Panc1 (cell line): ENCODE results near the gene UBAP2. TPM values are rescaled to one million over a fixed set of nuclear protein-coding genes. Genes with fewer than 3 reads are reported as not detected.

Source experiments
- ATAC-seq: fragments of 200-7000 bp; cut with Tn5 transposase; 2 replicates; pipeline ENCODE4 v1.9.1; 2020; ENCODE audit warnings: mild to moderate bottlenecking, moderate library complexity
- BruUV-seq: library from RNA; stranded (reverse); fragments of 400-500 nt; replicated peaks from 2 replicates; lab custom pipeline; 2021; lab: Mats Ljungman, UMichigan
- CTCF ChIA-PET: fragments of 300-600 bp; sonication (Branson Sonifier 250); formaldehyde crosslinking; loops from one replicate; lab custom pipeline; 2022; ENCODE audit warnings: antibody characterized with exemption; lab: Charles Lee
- POLR2A ChIA-PET: fragments of 300-600 bp; sonication (Branson Sonifier 250); formaldehyde crosslinking; loops from one replicate; lab custom pipeline; 2022; ENCODE audit warnings: antibody characterized with exemption; lab: Charles Lee
- DNase-seq: peaks from one replicate; pipeline ENCODE4 v3.0.0-alpha.2; 2010; ENCODE audit warnings: low read depth, low spot score
- H3K27ac ChIP-seq: 2 replicates; pipeline ENCODE4 v1.5.1; 2011; ENCODE audit warnings: mild to moderate bottlenecking, low read length, inconsistent platforms
- H3K27me3 ChIP-seq: fragments of 200-500 bp; sonication (Bioruptor generic); 2 replicates; pipeline ENCODE4 v1.6.0; 2014; ENCODE audit warnings: low read length, inconsistent platforms; ENCODE audit not compliant: control insufficient read depth, insufficient read depth
- H3K36me3 ChIP-seq: fragments of 200-500 bp; sonication (Bioruptor generic); 2 replicates; pipeline ENCODE4 v1.5.1; 2014; ENCODE audit warnings: inconsistent platforms, mild to moderate bottlenecking, low read length, moderate library complexity; ENCODE audit not compliant: control insufficient read depth, insufficient read depth
- H3K4me1 ChIP-seq: 2 replicates; pipeline ENCODE4 v1.5.1; 2011; ENCODE audit warnings: inconsistent platforms, mild to moderate bottlenecking, low read length, moderate library complexity; ENCODE audit not compliant: control insufficient read depth, insufficient read depth
- H3K4me3 ChIP-seq, 2 experiments: 2 replicates each; pipeline ENCODE4 v1.5.1; 2011 to 2012; ENCODE audit warnings: low read depth in 2 of 2, low read length in 2 of 2, mild to moderate bottlenecking in 2 of 2, inconsistent platforms in 1 of 2, moderate library complexity in 1 of 2
- H3K9me3 ChIP-seq: fragments of 200-500 bp; sonication (Bioruptor generic); 2 replicates; pipeline ENCODE4 v1.5.1; 2014; ENCODE audit warnings: low read depth, mild to moderate bottlenecking, inconsistent platforms, low read length, moderate library complexity; ENCODE audit not compliant: control insufficient read depth, insufficient read depth
- CTCF ChIP-seq: fragments of 450-650 bp; IDR thresholded peaks from 2 replicates; pipeline ENCODE4 v1.5.1; 2017; ENCODE audit warnings: mild to moderate bottlenecking
- POLR2AphosphoS5 ChIP-seq: IDR thresholded peaks from 2 replicates; pipeline ENCODE4 v1.6.1; 2012; ENCODE audit warnings: mild to moderate bottlenecking, low read depth, low read length, moderate library complexity
- REST ChIP-seq, 2 experiments: IDR thresholded peaks; 2 replicates each; pipeline ENCODE4 v1.6.1; 2011 to 2012; ENCODE audit warnings: low read depth in 2 of 2, control low read depth in 1 of 2, low read length in 1 of 2, mild to moderate bottlenecking in 1 of 2, moderate library complexity in 1 of 2; ENCODE audit not compliant: insufficient read depth in 1 of 2
- SIN3A ChIP-seq: IDR thresholded peaks from 2 replicates; pipeline ENCODE4 v1.6.1; 2012; ENCODE audit warnings: low read depth, mild to moderate bottlenecking, low read length, moderate library complexity, borderline replicate concordance; ENCODE audit not compliant: insufficient read depth
- TCF7L2 ChIP-seq: IDR thresholded peaks from 2 replicates; pipeline ENCODE4 v1.6.1; 2011; ENCODE audit warnings: mild to moderate bottlenecking, low read depth, low read length, inconsistent platforms
- in situ Hi-C: cut with HindIII; loops from 2 replicates; pipeline ENCODE4 v1.10.0; 2016; ENCODE audit warnings: low sequenced_read_pairs, low pct_unique_long_range_greater_than_20kb
- intact Hi-C: fragments of 100-400 bp; cut with micrococcal nuclease; formaldehyde crosslinking; loops from one replicate; pipeline ENCODE4 v1.10.0; 2022; ENCODE audit not compliant: unreplicated experiment
- total RNA-seq: library from RNA; stranded (reverse); gene quantifications from one replicate; pipeline ENCODE4 v1.2.1, GENCODE V29; 2021; ENCODE audit not compliant: unreplicated experiment

The UBAP2 gene
- total RNA-seq, 1 experiment from 2014 or later, result 94.6 TPM

- H3K36me3 ChIP-seq, result peaks cover 12% of the 10 kb centered on the region
- DNase-seq (no peak), ATAC-seq (no peak)
- POLR2A ChIA-PET, result no interaction called here
- H3K27ac ChIP-seq, result no peak overlapping the region
- CTCF ChIA-PET, result no interaction called here
- H3K4me1 ChIP-seq, result no peaks in the 10 kb centered on the region
- TF ChIP-seq TCF7L2 (no peak), POLR2AphosphoS5 (no peak), REST (IDR thresholded peaks at IDR 0.05; ENCODE audit: insufficient read depth in 1 of 2, low read depth in 2 of 2, low read length in 1 of 2) (no peak), CTCF (no peak)
- no peaks in the 10 kb centered on the region for H3K27me3 ChIP-seq
- intact Hi-C loops (no loop called here), in situ Hi-C loops (no loop called here)
- no peak overlapping the region for H3K4me3 ChIP-seq
- TSS peak; percentile 82 for BruUV-seq
- H3K9me3 ChIP-seq, result no peaks in the 10 kb centered on the region
These were observed 38.7 kb upstream of the UBAP2 start for GRCh38 chr9:34087370-34087769.

- Histone ChIP-seq H3K27me3 (no peaks in the 10 kb centered on the region), H3K4me3 (no peak overlapping the region), H3K27ac (no peak overlapping the region), H3K9me3 (no peaks in the 10 kb centered on the region), H3K36me3 (peaks cover 9% of the 10 kb centered on the region), H3K4me1 (no peaks in the 10 kb centered on the region)
- DNase-seq (no peak), ATAC-seq (no peak)
- in situ Hi-C loops, result no loop called here
- ChIA-PET CTCF (no interaction called here), POLR2A (no interaction called here)
- TF ChIP-seq REST (IDR thresholded peaks at IDR 0.05; ENCODE audit: insufficient read depth in 1 of 2, low read depth in 2 of 2, low read length in 1 of 2), result no peak
- no peak for TF ChIP-seq CTCF
- TF ChIP-seq SIN3A, result no peak
- no peak for TF ChIP-seq POLR2AphosphoS5
- no peak for TF ChIP-seq TCF7L2
- intact Hi-C loops, result no loop called here
- no TSS peak for BruUV-seq
These were observed 38.2 kb upstream of the UBAP2 start for GRCh38 chr9:34086864-34087263.
